DOHH2 (cell line): ENCODE results near the gene MTMR6.
"Not testable (repeated sequence)": the region's sequence is repeated elsewhere in the genome, so short reads cannot be mapped to it uniquely, and the experiment has no call there.

Experiments
- H3F3A ChIP-seq: fragments of 200-600 bp; sonication (generic), shearing (Covaris generic); 2 replicates; pipeline ENCODE4 v1.6.0; 2016; ENCODE audit warnings: antibody characterized with exemption, mild to moderate bottlenecking; ENCODE audit not compliant: control insufficient read depth, insufficient read depth
- H3K27ac ChIP-seq: fragments of 200-600 bp; sonication (generic); 2 replicates; pipeline ENCODE4 v1.5.1; 2014; ENCODE audit warnings: low read depth, mild to moderate bottlenecking, low read length, moderate library complexity
- H3K27me3 ChIP-seq: fragments of 200-600 bp; sonication (generic); 2 replicates; pipeline ENCODE4 v1.6.1; 2014; ENCODE audit warnings: mild to moderate bottlenecking, low read length, mixed read lengths; ENCODE audit not compliant: control insufficient read depth
- H3K36me3 ChIP-seq: fragments of 200-600 bp; sonication (generic); 2 replicates; pipeline ENCODE4 v1.6.1; 2014; ENCODE audit warnings: mild to moderate bottlenecking, low read length, moderate library complexity, mixed read lengths; ENCODE audit not compliant: control insufficient read depth
- H3K4me1 ChIP-seq: fragments of 200-600 bp; sonication (generic); 2 replicates; pipeline ENCODE4 v1.6.1; 2014; ENCODE audit warnings: mild to moderate bottlenecking, low read length, mixed read lengths; ENCODE audit not compliant: control insufficient read depth
- H3K4me2 ChIP-seq: fragments of 200-600 bp; sonication (generic); 2 replicates; pipeline ENCODE4 v1.6.0; 2014; ENCODE audit warnings: mild to moderate bottlenecking, low read length, moderate library complexity
- H3K4me3 ChIP-seq: fragments of 200-600 bp; sonication (generic); 2 replicates; pipeline ENCODE4 v1.5.1; 2014; ENCODE audit warnings: mild to moderate bottlenecking, low read length, mixed read lengths
- H3K79me2 ChIP-seq: fragments of 200-600 bp; sonication (generic); 2 replicates; pipeline ENCODE4 v1.6.1; 2014; ENCODE audit warnings: mild to moderate bottlenecking, low read length, mixed read lengths; ENCODE audit not compliant: control insufficient read depth
- H3K9me2 ChIP-seq: fragments of 200-600 bp; sonication (generic); replicated peaks from 2 replicates; pipeline ENCODE4 v1.6.1; 2014; ENCODE audit warnings: mild to moderate bottlenecking, low read length, mixed read lengths; ENCODE audit not compliant: control insufficient read depth
- H3K9me3 ChIP-seq: fragments of 200-600 bp; sonication (generic); 2 replicates; pipeline ENCODE4 v1.6.1; 2014; ENCODE audit warnings: antibody characterized with exemption, low read length, mixed read lengths; ENCODE audit not compliant: control insufficient read depth, insufficient read depth
- H4K20me1 ChIP-seq: fragments of 200-600 bp; sonication (generic); 2 replicates; pipeline ENCODE4 v1.6.0; 2014; ENCODE audit warnings: low read depth, mild to moderate bottlenecking, antibody characterized with exemption, low read length, moderate library complexity; ENCODE audit not compliant: control insufficient read depth, insufficient read depth
- CTCF ChIP-seq: fragments of 200-600 bp; sonication (generic); IDR thresholded peaks from one replicate; pipeline ENCODE4 v1.5.1; 2014; ENCODE audit warnings: antibody characterized with exemption, mild to moderate bottlenecking, low read depth, low read length; ENCODE audit not compliant: poor library complexity, severe bottlenecking
- EZH2phosphoT487 ChIP-seq: fragments of 200-600 bp; sonication (generic); IDR thresholded peaks from 2 replicates; pipeline ENCODE4 v1.6.1; 2017; ENCODE audit warnings: borderline replicate concordance, mild to moderate bottlenecking, antibody characterized with exemption, low read length, moderate library complexity, mixed read lengths

Gene MTMR6

GRCh38 chr13:25329706-25330105 lies 42.4 kb upstream of the MTMR6 start:
- H3K4me1 ChIP-seq = no peaks in the 10 kb centered on the region
- H3K9me3 ChIP-seq = no peaks in the 10 kb centered on the region
- no peaks in the 10 kb centered on the region for H3K27me3 ChIP-seq
- H3K79me2 ChIP-seq = peaks cover 29% of the 10 kb centered on the region
- TF ChIP-seq EZH2phosphoT487 (no peak), CTCF (no peak)
- H3K27ac ChIP-seq = no peak overlapping the region
- no peak overlapping the region for H3K4me2 ChIP-seq
- H3K4me3 ChIP-seq = no peak overlapping the region
- H3K9me2 ChIP-seq = no peaks in the 10 kb centered on the region
- H3K36me3 ChIP-seq = peaks cover 98% of the 10 kb centered on the region
- 0 out of 2 replicates have a peak, but pooled peaks cover 3% of the 10 kb centered on the region for H4K20me1 ChIP-seq
- H3F3A ChIP-seq = peaks cover 5% of the 10 kb centered on the region; the same call in 1 of the 2 replicates

GRCh38 chr13:25324100-25324499 lies 36.8 kb upstream of the MTMR6 start:
- TF ChIP-seq CTCF = no peak
- no peak for TF ChIP-seq EZH2phosphoT487
- H3K4me3 ChIP-seq = no peak overlapping the region
- no peaks in the 10 kb centered on the region for H4K20me1 ChIP-seq
- H3K27me3 ChIP-seq = no peaks in the 10 kb centered on the region
- no peaks in the 10 kb centered on the region for H3K9me2 ChIP-seq
- H3K9me3 ChIP-seq = no peaks in the 10 kb centered on the region
- H3K36me3 ChIP-seq = peaks cover 96% of the 10 kb centered on the region
- H3F3A ChIP-seq = peaks cover 5% of the 10 kb centered on the region
- H3K79me2 ChIP-seq = no peaks in the 10 kb centered on the region
- H3K27ac ChIP-seq = no peak overlapping the region
- no peak overlapping the region for H3K4me2 ChIP-seq
- no peaks in the 10 kb centered on the region for H3K4me1 ChIP-seq

- TF ChIP-seq CTCF (no peak), EZH2phosphoT487 (no peak)
- Histone ChIP-seq H3K9me3 (no peaks in the 10 kb centered on the region), H3K27ac (no peak overlapping the region), H3K36me3 (peaks cover 96% of the 10 kb centered on the region), H4K20me1 (no peaks in the 10 kb centered on the region), H3F3A (no peaks in the 10 kb centered on the region; the same call in none of the 2 replicates), H3K4me3 (no peak overlapping the region), H3K79me2 (peaks cover 17% of the 10 kb centered on the region), H3K4me2 (no peak overlapping the region), H3K27me3 (no peaks in the 10 kb centered on the region), H3K4me1 (no peaks in the 10 kb centered on the region), H3K9me2 (no peaks in the 10 kb centered on the region)
These were observed 32.5 kb upstream of the MTMR6 start for GRCh38 chr13:25319771-25320170.

GRCh38 chr13:25318946-25319345 lies 31.7 kb upstream of the MTMR6 start:
- not testable (repeated sequence) for H3K4me3 ChIP-seq, H3K9me3 ChIP-seq, H3K27me3 ChIP-seq, H3K27ac ChIP-seq, H3F3A ChIP-seq, H3K4me1 ChIP-seq, H3K9me2 ChIP-seq, H3K4me2 ChIP-seq, H4K20me1 ChIP-seq
- peaks cover 96% of the 10 kb centered on the region for H3K36me3 ChIP-seq
- peaks cover 17% of the 10 kb centered on the region for H3K79me2 ChIP-seq
